OCI-LY3 (cell line): ENCODE results near the gene RAPGEF1.

Source experiments
- EZH2phosphoT487 ChIP-seq: fragments of 200-600 bp; shearing (Covaris generic); IDR thresholded peaks from 2 replicates; pipeline ENCODE4 v1.6.1; 2018; ENCODE audit warnings: antibody characterized with exemption, mixed run types, low read depth
- TF ChIP-seq, protein P1 (sequence below): fragments of 200-600, 300-600 bp; sonication (generic); IDR thresholded peaks from 2 replicates; pipeline ENCODE4 v1.5.1; 2014; ENCODE audit warnings: antibody characterized with exemption, low read length, low read depth

GRCh38 chr9:131603711-131604439 is 136.0 kb downstream of the RAPGEF1 start:
- TF ChIP-seq, protein P1, sequence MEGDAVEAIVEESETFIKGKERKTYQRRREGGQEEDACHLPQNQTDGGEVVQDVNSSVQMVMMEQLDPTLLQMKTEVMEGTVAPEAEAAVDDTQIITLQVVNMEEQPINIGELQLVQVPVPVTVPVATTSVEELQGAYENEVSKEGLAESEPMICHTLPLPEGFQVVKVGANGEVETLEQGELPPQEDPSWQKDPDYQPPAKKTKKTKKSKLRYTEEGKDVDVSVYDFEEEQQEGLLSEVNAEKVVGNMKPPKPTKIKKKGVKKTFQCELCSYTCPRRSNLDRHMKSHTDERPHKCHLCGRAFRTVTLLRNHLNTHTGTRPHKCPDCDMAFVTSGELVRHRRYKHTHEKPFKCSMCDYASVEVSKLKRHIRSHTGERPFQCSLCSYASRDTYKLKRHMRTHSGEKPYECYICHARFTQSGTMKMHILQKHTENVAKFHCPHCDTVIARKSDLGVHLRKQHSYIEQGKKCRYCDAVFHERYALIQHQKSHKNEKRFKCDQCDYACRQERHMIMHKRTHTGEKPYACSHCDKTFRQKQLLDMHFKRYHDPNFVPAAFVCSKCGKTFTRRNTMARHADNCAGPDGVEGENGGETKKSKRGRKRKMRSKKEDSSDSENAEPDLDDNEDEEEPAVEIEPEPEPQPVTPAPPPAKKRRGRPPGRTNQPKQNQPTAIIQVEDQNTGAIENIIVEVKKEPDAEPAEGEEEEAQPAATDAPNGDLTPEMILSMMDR: no peak
- TF ChIP-seq EZH2phosphoT487: no peak
